ENCODE data around the gene PLA1A.

Gene PLA1A

DNA sequence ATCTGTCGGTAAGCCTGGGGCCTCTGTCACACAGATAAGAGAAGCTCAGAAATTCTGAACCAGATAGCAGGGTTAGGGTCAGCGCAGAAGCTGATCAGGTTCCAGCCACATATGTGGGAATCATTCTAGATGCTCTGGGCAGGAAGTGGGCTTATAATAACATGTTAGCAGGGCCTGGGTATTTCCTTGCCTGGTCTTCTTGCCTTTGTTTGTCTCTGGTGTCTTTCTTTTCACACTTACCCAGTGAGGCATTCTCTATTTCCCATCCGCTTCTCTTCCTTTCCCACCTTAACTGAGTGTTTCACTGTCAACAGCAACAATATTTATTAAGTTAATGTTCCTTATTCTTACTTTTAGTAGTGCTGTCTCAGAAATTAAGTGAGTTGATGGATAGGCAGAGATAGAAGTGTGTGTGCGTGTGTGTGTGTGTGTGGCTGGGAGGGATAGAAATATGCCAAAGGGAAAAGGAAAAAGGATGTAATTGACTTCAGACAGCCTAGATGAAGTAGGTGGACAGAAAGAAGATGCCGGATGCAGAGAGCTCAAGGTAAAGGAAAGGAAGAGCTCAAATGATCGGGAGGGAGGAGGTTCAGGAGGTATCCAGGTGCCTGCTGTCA is 2.0 kb downstream of the PLA1A start:
- in situ Hi-C loops (cut with MboI; ENCODE audit: low pct_unique_long_range_greater_than_20kb, low sequenced_read_pairs): no loop called here
- no peak for DNase-seq

DNA sequence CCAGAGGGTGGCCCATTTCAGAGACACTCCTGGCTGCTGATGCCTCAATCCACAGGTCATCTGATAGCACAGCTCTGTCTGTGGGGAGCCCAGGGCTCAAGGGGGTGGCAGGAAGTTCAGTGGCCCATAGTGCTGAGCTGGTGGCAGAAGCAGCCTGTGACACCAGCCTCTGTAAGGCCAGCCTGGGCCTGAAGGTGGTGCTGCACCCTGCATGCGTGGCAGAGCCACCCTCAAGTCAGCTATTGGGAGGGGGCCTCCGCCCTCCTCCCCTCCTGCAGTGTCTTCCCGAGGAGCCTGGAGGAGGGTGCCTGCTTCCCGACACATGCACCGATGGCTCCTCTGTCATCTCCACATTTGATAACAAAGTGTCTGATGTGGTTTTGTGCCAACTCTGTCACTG is 3.0 kb downstream of the PLA1A start:
- peak; percentile 54 for DNase-seq
- in situ Hi-C loops (cut with MboI; ENCODE audit: low pct_unique_long_range_greater_than_20kb, low sequenced_read_pairs): no loop called here

DNA sequence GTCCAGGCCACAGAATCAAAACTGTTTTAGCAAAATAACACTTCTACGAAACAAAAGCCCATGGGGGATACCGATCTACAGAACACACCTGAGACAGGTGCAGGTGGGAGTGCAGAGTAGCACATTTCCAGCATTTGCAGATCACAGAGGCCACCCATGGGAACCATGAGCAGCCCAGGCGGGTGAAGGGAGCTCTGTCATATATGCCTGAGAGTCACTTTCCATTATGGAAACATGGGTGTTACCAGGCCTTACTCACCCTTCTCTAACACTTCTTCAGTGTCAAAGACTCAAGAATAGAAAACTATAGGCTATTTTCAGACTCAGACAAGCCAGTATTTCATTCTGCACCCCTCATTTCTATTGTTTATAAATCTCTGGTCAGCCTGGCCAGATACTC is 3.5 kb downstream of the PLA1A start:
- DNase-seq: no peak
- in situ Hi-C loops (cut with MboI; ENCODE audit: low pct_unique_long_range_greater_than_20kb, low sequenced_read_pairs): no loop called here

- DNase-seq: no peak
- in situ Hi-C loops (cut with MboI; ENCODE audit: low pct_unique_long_range_greater_than_20kb, low sequenced_read_pairs): no loop called here
Observed at GRCh38 chr3:119602676-119603075, 5.0 kb downstream of the PLA1A start.

DNA sequence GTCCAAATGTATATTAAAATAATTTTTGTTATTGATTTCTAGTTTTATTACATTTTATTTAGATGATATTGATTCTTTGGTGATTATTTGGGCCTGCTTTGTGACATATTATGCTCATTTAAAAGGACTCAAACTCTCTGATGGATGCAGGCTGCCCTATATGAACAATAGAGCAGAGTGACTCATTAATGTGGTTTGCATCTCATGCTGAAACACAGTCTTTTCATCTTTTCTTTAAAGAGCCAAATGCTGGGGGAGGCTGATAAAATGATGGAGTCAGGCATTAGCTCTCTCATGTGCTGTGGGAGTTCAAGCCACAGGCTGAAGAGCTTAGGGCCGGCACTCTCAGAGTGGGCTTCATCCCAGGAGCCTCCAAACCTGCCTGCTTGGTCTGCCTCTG is 7.2 kb downstream of the PLA1A start:
- in situ Hi-C loops (cut with MboI; ENCODE audit: low pct_unique_long_range_greater_than_20kb, low sequenced_read_pairs): no loop called here
- no peak for DNase-seq

- in situ Hi-C loops (cut with MboI; ENCODE audit: low pct_unique_long_range_greater_than_20kb, low sequenced_read_pairs): no loop called here
- DNase-seq: no peak
Observed at GRCh38 chr3:119608405-119609000, 10.8 kb downstream of the PLA1A start.

GRCh38 chr3:119609301-119609700 is 11.6 kb downstream of the PLA1A start:
- no peak for DNase-seq
- in situ Hi-C loops (cut with MboI; ENCODE audit: low pct_unique_long_range_greater_than_20kb, low sequenced_read_pairs): no loop called here

DNA sequence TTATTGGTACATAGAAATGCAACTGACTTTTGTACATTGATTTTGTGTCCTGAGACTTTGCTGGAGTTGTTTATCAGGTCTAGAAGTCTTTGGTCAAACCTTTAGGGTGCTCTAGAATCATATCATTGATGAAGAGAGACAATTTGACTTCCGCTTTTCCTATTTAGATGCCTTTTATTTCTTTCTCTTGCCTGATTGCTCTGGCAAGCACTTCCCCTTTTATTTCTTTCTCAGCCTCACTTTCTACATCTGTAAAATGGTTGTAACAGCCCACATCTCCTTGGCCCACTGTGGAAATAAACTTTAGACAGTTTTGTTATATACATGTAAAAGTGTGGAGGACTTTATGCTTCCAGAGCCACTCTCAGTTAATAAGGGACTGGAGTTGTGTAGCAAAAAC is 14.0 kb downstream of the PLA1A start:
- in situ Hi-C loops (cut with MboI; ENCODE audit: low pct_unique_long_range_greater_than_20kb, low sequenced_read_pairs): no loop called here
- DNase-seq: no peak

GRCh38 chr3:119613201-119613600 is 15.5 kb downstream of the PLA1A start:
- in situ Hi-C loops (cut with MboI; ENCODE audit: low pct_unique_long_range_greater_than_20kb, low sequenced_read_pairs): no loop called here
- no peak for DNase-seq

- DNase-seq: no peak
- in situ Hi-C loops (cut with MboI; ENCODE audit: low pct_unique_long_range_greater_than_20kb, low sequenced_read_pairs): no loop called here
Observed at GRCh38 chr3:119613872-119614271, 16.2 kb downstream of the PLA1A start.

- in situ Hi-C loops (cut with MboI; ENCODE audit: low pct_unique_long_range_greater_than_20kb, low sequenced_read_pairs): no loop called here
- DNase-seq: no peak
Observed at GRCh38 chr3:119616056-119616455, 18.4 kb downstream of the PLA1A start.

GRCh38 chr3:119619094-119619493 is 21.4 kb downstream of the PLA1A start:
- DNase-seq: no peak
- in situ Hi-C loops (cut with MboI; ENCODE audit: low pct_unique_long_range_greater_than_20kb, low sequenced_read_pairs): no loop called here

DNA sequence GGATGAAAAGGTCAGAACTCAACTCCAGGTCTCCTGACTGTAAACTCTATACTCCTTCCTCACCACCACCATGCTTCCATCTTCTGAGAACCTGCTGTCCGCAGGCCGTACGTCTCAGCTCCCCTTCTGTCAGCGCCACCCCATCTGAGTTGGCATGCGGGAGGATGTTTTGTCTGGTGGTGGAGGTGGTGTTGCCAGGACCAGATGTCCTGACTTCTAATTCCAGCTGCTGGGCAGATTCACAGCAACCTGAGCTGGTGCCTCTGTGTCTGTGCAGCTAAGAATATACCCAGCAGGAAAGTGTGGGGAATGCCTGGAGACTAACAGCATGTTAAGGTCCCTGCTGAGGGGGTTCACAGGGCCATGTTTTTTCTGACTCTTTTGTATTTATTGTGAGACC is 23.2 kb downstream of the PLA1A start:
- in situ Hi-C loops (cut with MboI; ENCODE audit: low pct_unique_long_range_greater_than_20kb, low sequenced_read_pairs): no loop called here

GRCh38 chr3:119624002-119624720 is 26.5 kb downstream of the PLA1A start:
- DNase-seq: no peak
- in situ Hi-C loops (cut with MboI; ENCODE audit: low pct_unique_long_range_greater_than_20kb, low sequenced_read_pairs): no loop called here

More for the DNA sequence above, 23.2 kb downstream of the PLA1A start:
- DNase-seq: no peak

- in situ Hi-C loops (cut with MboI; ENCODE audit: low pct_unique_long_range_greater_than_20kb, low sequenced_read_pairs): no loop called here
- DNase-seq: no peak
Observed at GRCh38 chr3:119625451-119626153, 27.9 kb downstream of the PLA1A start.

- in situ Hi-C loops (cut with MboI; ENCODE audit: low pct_unique_long_range_greater_than_20kb, low sequenced_read_pairs): no loop called here
Observed at GRCh38 chr3:119626196-119626595, 28.5 kb downstream of the PLA1A start.

GRCh38 chr3:119627461-119627860 is 29.8 kb downstream of the PLA1A start:
- DNase-seq: peak; percentile 55
- in situ Hi-C loops (cut with MboI; ENCODE audit: low pct_unique_long_range_greater_than_20kb, low sequenced_read_pairs): no loop called here

More at GRCh38 chr3:119626196-119626595, 28.5 kb downstream of the PLA1A start:
- DNase-seq: no peak

- in situ Hi-C loops (cut with MboI; ENCODE audit: low pct_unique_long_range_greater_than_20kb, low sequenced_read_pairs): no loop called here
- no peak for DNase-seq
Observed at GRCh38 chr3:119628390-119628789, 30.7 kb downstream of the PLA1A start.

GRCh38 chr3:119628816-119629445 is 31.2 kb downstream of the PLA1A start:
- no peak for DNase-seq
- in situ Hi-C loops (cut with MboI; ENCODE audit: low pct_unique_long_range_greater_than_20kb, low sequenced_read_pairs): no loop called here
